Measurements from ENCODE around the gene LYPLAL1.

DNA sequence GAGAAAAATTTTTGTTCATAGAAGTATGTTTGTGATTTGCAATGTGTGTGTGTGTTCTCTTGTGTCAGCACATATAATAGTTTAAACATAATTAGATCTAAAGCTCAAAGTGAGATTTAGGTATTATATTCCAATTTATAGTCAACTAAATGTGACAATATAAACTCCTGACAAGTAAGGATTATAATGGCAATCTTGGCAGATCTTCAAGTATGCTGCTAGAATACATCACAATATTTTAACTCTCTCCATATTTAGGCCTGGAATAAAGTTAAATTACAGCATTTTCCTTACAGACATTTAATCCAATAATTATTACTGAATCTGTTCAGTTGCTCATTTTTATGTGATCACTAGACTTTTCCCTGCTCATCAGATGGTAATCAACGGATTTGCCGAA lies 65.8 kb downstream of the LYPLAL1 start:
- TF ChIP-seq EZH2 (IDR thresholded peaks at IDR 0.05; ENCODE audit: low read length) (no peak), CTCF (optimal IDR thresholded peaks at IDR 0.05 in 1 of 3, IDR thresholded peaks at IDR 0.05 in 1 of 3, conservative IDR thresholded peaks at IDR 0.05 in 1 of 3; ENCODE audit: extremely low read depth in 1 of 3, insufficient read depth in 2 of 3, low read length in 3 of 3) (no peak)
